Medulla oblongata (tissue), 1 donor: ENCODE data around the gene SMS.
"Not testable (repeated sequence)": the region's sequence is repeated elsewhere in the genome, so short reads cannot be mapped to it uniquely, and the experiment has no call there.

Experiments
- DNase-seq: peaks from one replicate; pipeline ENCODE4 v3.0.0-alpha.2; 2015; ENCODE audit errors: extremely low spot score

The SMS gene

GRCh38 chrX:21950557-21950956 lies 10.0 kb downstream of the SMS start:
- not testable (repeated sequence) for DNase-seq

- DNase-seq, result no peak
These were observed 12.1 kb downstream of the SMS start for GRCh38 chrX:21952624-21953023.

DNA sequence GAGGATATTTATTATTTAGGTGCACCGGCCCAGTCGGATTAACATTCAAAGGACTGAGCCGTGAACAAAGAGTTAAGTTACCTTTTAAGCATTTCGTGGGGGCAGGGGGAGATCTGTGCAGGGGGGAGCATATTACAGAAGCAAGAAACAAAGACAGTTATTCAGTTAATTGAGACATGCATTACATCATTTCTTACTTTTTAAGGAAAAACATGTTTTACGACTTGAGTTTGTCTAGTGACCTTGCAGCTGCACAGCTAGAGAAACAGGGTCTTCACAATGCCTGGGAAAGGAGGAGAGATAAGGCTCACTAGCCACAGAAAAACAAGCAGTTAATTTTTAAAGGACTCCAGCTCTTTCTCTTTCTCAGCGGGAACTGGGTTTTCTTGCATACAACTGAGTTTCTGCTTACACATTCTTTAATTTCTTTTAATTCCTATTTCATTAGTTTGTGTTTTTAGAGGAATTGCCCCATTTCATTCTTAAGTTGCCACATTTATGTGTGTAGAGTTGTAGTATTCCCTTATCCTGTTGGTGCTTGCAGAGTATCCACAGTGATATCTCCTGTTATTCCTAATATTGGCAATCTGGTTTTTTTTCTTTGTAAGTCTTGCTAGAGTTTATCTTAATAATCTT lies 12.8 kb downstream of the SMS start:
- DNase-seq, result not testable (repeated sequence)

DNA sequence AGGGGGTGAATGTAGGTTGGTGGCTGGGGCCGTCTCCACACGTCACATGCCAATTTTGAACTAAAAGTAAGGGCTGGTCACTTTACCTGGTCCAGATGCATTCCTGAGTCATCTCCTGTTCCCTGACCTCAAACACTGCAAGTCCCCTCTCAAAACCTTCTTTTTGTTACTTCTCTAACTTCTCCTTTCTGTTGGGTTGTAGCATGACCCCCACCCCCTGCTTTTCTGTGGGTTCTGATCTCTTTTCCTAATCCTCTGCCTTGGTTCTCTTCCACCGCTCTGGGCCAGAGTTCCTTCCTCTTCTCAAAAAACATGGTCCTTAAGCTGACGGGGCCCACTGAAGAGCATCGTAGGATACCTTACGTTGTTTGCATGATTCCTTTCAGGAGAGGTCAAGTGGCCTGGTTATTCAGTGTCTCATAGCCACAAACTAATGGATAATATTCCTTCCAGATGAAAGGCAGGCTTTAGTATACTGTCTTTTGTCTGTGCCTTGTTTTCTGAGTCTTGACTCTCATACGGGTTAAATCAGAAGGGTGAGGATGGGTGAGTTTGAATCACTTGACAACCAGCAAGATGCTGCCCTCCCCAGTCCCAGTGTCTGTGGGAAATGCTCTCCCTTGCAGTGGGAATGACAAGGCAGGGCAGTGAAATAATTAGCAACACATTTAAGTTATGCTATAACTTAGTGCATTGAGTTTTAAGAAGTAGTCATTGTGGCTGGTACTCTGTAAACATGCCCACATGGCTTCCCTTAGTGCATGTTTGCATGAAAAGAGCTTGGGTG lies 15.1 kb downstream of the SMS start:
- DNase-seq, result no peak

- DNase-seq, result no peak
These were observed 16.3 kb downstream of the SMS start for GRCh38 chrX:21956783-21957182.

- no peak for DNase-seq
These were observed 17.7 kb downstream of the SMS start for GRCh38 chrX:21958187-21958586.

DNA sequence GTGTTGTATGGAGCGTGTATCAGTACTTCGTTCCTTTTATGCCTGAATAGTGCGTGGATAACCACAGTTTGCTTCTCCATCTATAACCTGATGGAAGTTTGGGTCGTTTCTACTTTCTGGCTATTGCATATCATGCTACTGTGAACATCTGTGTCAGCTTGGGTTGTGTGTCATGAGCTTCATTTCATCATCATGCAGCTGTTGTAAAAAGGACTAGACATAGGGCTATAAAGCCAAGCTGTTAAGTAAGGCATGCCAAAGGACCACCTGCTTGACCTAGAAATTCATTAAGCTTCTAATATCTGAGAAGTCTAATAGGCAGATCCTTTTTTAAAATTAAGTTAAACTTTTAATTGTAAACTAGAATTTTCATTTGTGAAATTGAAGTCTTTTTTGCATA lies 18.4 kb downstream of the SMS start:
- DNase-seq, result no peak

DNA sequence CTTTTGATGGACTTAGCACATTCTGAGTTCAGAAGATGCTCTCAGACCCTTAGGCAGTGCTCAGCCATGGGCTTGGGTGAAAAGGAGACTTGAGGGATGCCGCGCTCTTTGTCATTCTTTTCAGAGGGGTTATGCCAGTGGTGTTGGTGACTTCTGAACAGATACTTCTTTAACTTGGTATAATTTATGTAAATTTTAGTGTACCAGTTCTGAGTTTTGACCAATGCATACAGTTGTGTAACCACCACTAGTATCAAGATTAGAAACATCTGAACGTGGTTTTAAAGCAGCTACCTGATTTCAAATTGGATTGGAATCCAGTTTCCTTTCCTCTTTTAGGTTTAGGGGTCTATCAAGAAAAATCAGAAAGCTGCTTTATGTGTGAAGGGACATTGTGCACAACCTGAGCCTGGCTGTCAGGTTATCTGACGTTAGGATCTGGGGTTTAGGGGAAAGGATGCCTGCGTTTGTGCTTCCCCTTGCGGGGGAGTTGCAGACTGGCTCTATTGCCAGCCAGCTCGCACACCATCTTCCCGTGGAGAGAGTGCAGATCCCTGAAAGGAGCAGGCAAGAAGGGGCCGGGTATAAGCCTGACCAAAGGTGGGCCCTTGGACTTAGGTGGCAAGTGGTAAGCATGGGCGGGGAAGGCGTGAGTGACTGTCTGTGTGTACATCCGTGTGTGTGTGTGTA lies 19.0 kb downstream of the SMS start:
- DNase-seq, result no peak

GRCh38 chrX:21960569-21961541 lies 20.3 kb downstream of the SMS start:
- no peak for DNase-seq

GRCh38 chrX:21962361-21962760 lies 21.9 kb downstream of the SMS start:
- no peak for DNase-seq

- no peak for DNase-seq
These were observed 22.8 kb downstream of the SMS start for GRCh38 chrX:21963269-21963668.

- no peak for DNase-seq
These were observed 23.4 kb downstream of the SMS start for GRCh38 chrX:21963731-21964405.

DNA sequence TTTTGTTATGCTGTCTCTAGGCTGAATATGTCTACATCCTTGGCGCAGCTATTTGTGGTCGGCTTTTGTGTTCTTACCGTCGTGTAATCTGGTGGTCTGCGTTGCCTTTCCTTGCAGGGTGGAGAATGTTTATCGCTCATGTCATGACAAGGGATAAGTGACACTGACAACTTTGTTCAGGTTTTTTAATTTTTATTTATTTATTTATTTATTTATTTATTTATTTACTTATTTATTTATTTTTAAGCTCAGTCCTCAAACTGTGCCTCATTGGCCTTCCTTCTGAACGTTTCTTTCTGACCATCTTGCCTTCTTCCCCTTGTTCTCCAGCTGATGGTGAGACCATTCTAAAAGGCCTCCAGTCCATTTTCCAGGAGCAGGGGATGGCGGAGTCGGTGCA lies 26.4 kb downstream of the SMS start:
- no peak for DNase-seq

DNA sequence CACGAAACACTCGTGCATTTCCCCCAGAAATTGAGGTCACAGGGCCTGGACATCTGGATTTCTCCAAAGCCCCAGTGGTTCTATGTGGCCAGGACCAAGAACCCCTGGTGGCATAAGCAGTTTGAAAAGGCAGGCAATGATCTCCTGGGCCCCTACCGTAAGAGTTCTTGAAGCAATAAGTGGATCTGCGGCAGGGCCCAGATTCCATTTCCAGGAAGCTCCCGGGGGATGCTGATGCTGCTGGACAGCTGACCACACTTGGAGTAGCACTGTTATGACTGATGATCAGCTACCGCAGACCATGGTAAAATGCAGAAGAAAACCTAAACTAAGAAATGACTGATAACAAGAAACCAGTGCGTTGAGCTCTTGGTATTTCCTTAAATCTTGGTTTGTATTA lies 27.8 kb downstream of the SMS start:
- DNase-seq, result no peak

DNA sequence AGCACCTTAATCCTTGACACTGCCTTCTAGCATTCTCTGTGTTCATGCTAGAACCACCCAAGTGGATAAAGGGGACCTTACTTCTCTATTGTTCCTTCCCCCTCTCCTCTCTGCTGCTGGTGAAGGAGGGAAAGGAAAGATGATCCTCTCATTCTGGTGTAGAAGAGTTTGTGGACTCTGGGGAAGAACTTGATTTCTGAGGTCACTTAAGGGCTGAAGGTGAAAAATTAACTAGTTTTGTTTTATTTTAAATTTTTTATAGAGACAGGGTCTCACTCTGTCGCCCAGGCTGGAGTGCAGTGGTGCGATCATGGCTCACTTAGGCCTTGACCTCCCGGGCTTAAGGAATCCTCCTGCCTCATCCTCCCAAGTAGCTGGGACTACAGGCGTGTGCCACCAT lies 29.8 kb downstream of the SMS start:
- DNase-seq, result no peak

DNA sequence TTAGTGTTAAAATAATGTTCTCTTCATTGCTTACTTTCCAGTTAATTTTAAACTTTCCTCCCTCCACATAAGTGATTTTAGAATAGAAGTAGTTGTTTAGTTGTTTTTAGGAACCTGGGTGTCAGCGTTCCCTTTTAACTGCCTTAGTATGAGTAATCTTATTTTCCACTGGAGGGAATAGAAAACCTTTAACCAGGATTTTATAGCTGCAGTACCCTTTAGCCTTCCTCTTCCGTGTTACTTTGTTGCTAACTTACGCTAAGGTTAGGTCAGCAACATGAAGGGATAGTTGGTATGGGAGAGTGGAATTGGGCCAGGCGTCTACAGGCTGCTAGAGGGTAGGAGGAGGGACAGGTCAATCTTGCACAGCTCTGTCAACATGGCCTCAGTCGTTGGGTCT lies 31.5 kb downstream of the SMS start:
- DNase-seq, result no peak

DNA sequence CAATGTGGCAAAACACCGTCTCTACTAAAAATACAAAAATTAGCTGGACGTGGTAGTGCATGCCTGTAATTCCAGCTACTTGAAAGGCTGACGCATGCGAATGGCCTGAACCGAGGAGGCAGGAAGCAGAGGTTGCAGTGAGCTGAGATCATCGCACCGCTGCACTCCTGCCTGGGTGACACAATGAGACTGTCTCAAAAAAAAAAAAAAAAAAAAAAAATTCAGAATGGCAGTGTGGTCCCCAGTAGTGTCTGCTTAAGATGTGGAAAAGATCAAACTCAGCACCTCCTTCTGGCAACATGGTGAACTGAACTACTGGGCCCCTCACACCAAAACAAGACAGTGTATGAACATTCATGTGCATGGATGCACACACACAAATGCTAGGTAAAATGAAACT lies 32.2 kb downstream of the SMS start:
- DNase-seq, result no peak

DNA sequence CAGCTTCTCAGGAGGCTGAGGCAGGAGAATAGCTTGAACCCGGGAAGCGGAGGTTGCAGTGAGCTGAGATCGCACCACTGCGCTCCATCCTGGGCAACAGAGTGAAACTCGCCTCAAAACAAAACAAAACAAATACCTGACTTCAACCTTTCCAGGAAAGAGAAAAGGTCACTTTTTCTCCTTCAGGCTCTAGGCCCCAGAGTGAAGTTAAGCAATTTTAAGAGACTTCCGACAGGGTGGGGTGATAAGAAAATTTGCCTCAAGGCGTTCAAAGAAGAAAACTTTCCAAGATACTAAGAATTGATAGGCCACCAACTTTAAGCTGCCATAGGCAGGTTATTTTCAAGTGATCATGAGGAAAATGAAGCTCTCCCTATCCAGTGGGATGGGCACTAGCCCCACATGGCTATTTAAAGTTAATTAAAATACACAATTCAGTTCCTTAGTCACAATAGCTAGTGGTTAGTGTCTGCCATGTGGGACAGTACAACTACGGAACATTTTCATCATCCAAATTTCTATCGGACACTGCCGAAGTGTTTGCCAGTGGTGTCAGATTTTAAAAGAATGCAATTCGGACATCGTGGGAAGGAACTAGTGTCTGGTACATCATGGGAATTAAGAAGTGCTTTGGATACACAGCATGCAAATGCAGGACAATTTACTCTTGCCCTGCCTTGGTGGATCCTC lies 33.0 kb downstream of the SMS start:
- no peak for DNase-seq

- DNase-seq, result no peak
These were observed 33.5 kb downstream of the SMS start for GRCh38 chrX:21974011-21974385.

GRCh38 chrX:21975242-21975641 lies 34.7 kb downstream of the SMS start:
- no peak for DNase-seq

DNA sequence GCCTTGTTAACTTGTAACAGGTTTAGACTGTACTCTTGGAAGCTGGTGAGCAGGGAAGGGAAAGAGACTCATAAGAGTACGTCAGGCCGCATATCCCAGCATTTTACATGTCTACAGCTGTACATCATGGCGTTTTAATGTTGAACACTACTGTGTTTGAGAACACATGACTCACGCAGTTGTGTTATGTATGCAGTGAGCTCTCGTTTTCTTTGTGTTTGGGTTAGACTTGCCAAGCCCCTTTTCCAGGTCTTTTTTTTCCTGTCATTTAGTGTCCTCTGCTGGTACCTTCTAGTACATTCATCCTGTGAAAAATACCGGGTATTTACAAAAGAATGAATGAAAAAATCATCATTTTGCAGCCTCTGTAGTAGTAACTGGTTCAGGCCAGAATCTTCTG lies 35.3 kb downstream of the SMS start:
- no peak for DNase-seq
